Gastroesophageal sphincter (tissue), 4 donors: ENCODE measurements around the gene LIN28B. TPM values are rescaled to one million over a fixed set of nuclear protein-coding genes. Genes with fewer than 3 reads are reported as not detected.

Source experiments
- ATAC-seq: fragments of 150-250 bp; one replicate; pipeline ENCODE4 v1.9.1; 2016; ENCODE audit warnings: mild to moderate bottlenecking, moderate library complexity
- H3K27ac ChIP-seq, 4 donors: fragments of 200-600 bp; sonication (generic) in 3 of 4; 1 replicate in 3 of 4; 2 replicates in 1 of 4; pipeline ENCODE4 v1.5.1; 2016 to 2019
- H3K27me3 ChIP-seq: fragments of 200-600 bp; sonication (generic); one replicate; pipeline ENCODE4 v1.5.1; 2019
- H3K36me3 ChIP-seq, 2 donors: fragments of 200-600 bp; sonication (generic); one replicate each; pipeline ENCODE4 v1.5.1; 2019; ENCODE audit warnings: control low read depth in 1 of 2
- H3K4me1 ChIP-seq, 3 donors: fragments of 200-600 bp; sonication (generic); 1 replicate in 2 of 3; 2 replicates in 1 of 3; pipeline ENCODE4 v1.5.1; 2016 to 2019; ENCODE audit warnings: control low read depth in 2 of 3
- H3K4me3 ChIP-seq, 2 donors: fragments of 200-600 bp; sonication (generic); one replicate each; pipeline ENCODE4 v1.5.1; 2019; ENCODE audit warnings: mild to moderate bottlenecking in 1 of 2, moderate library complexity in 1 of 2
- H3K9me3 ChIP-seq, 3 donors: fragments of 200-600 bp; sonication (generic); one replicate each; pipeline ENCODE4 v1.5.1; 2017 to 2019; ENCODE audit warnings: control low read depth in 2 of 3
- CTCF ChIP-seq, 4 experiments: fragments of 200-600 bp in 2 of 4; fragments of 450-650 bp in 2 of 4; sonication (generic) in 1 of 4; IDR thresholded peaks; one replicate each; pipeline ENCODE4 v1.5.1; 2017 to 2019; ENCODE audit warnings: antibody characterized with exemption in 4 of 4, mild to moderate bottlenecking in 2 of 4, moderate library complexity in 2 of 4
- EP300 ChIP-seq: sonication (generic); formaldehyde crosslinking; IDR thresholded peaks from one replicate; pipeline ENCODE4 v1.6.1; 2017; ENCODE audit warnings: antibody characterized with exemption, mild to moderate bottlenecking
- POLR2A ChIP-seq, 2 donors: fragments of 450-650 bp; IDR thresholded peaks; one replicate each; pipeline ENCODE4 v1.6.1; 2017; ENCODE audit warnings: antibody characterized with exemption in 2 of 2, mild to moderate bottlenecking in 2 of 2, moderate library complexity in 1 of 2
- POLR2AphosphoS5 ChIP-seq: sonication (generic); formaldehyde crosslinking; IDR thresholded peaks from one replicate; pipeline ENCODE4 v1.6.1; 2017; ENCODE audit warnings: antibody characterized with exemption
- WGBS, 2 donors: methylation state at CpG; one replicate each; pipeline ENCODE4 v1.1.5; 2018; ENCODE audit warnings: low coverage in 1 of 2; 5-methylcytosine and 5-hydroxymethylcytosine counted together
- small RNA-seq, 4 donors: library from RNA; depleted of rRNA; stranded (forward); fragments of <200 nt; gene quantifications; one replicate each; pipeline ENCODE3, GENCODE V24; 2016
- total RNA-seq, 4 donors: library from RNA; depleted of rRNA; stranded (reverse); fragments of >200 nt; gene quantifications; one replicate each; pipeline ENCODE4 v1.1.0, GENCODE V29; 2016

LIN28B gene
- total RNA-seq, 4 donors from 2014 or later, result not detected

- H3K27ac ChIP-seq, result no peak overlapping the region
- ATAC-seq, result no peak
- TF ChIP-seq CTCF (IDR thresholded peaks at IDR 0.05), result no peak
- TF ChIP-seq EP300, result no peak
- TF ChIP-seq POLR2AphosphoS5, result no peak
- no peak for TF ChIP-seq POLR2A (IDR thresholded peaks at IDR 0.05)
- H3K4me3 ChIP-seq, result no peak overlapping the region
- no peaks in the 10 kb centered on the region for H3K9me3 ChIP-seq
- H3K27me3 ChIP-seq, result no peaks in the 10 kb centered on the region
- no peaks in the 10 kb centered on the region for H3K4me1 ChIP-seq
- peaks cover 0 to 84% of the 10 kb centered on the region in 2 donors for H3K36me3 ChIP-seq
- WGBS, 2 donors, result 60 to 75% methylated on average over 2 of the region's 3 CpGs
Observed at GRCh38 chr6:105121981-105122380, 165.1 kb downstream of the LIN28B start.

GRCh38 chr6:105122717-105123116 lies 165.8 kb downstream of the LIN28B start:
- Histone ChIP-seq H3K36me3 (peaks cover 0 to 84% of the 10 kb centered on the region in 2 donors), H3K27me3 (no peaks in the 10 kb centered on the region), H3K9me3 (no peaks in the 10 kb centered on the region), H3K27ac (no peak overlapping the region), H3K4me1 (no peaks in the 10 kb centered on the region), H3K4me3 (no peak overlapping the region)
- ATAC-seq, result no peak
- 65 to 76% methylated on average over 4 to 6 of the region's 6 CpGs for WGBS, 2 donors
- TF ChIP-seq CTCF (IDR thresholded peaks at IDR 0.05), result no peak

Small RNAs within 50 kb of the gene (small RNA-seq; reads per million reads assigned to genes)
- gene RNU6-1106P, result 0 reads per million in 4 donors

Other genes starting within 250 kb of the LIN28B start
- gene HACE1, start 97.2 kb upstream of the LIN28B start, total RNA-seq, result 10 to 100 TPM; 14.7 to 25.5 (median 22.5) TPM
- 1 to 10 TPM in 1 of 4 donors, not detected in 3; 1.5 TPM for gene POPDC3, start 222.9 kb downstream of the LIN28B start, total RNA-seq